HL-60 (cell line): ENCODE results near the gene USP48.

ENCODE experiments used
- POLR2AphosphoS5 ChIP-seq: IDR thresholded peaks from 2 replicates; pipeline ENCODE4 v1.6.1; 2012; ENCODE audit warnings: low read depth
- TF ChIP-seq, protein P1 (sequence below): IDR thresholded peaks from one replicate; pipeline ENCODE4 v1.5.1; 2011; ENCODE audit warnings: low read length, control low read depth, inconsistent platforms; ENCODE audit not compliant: insufficient read depth

- TF ChIP-seq, protein P1, sequence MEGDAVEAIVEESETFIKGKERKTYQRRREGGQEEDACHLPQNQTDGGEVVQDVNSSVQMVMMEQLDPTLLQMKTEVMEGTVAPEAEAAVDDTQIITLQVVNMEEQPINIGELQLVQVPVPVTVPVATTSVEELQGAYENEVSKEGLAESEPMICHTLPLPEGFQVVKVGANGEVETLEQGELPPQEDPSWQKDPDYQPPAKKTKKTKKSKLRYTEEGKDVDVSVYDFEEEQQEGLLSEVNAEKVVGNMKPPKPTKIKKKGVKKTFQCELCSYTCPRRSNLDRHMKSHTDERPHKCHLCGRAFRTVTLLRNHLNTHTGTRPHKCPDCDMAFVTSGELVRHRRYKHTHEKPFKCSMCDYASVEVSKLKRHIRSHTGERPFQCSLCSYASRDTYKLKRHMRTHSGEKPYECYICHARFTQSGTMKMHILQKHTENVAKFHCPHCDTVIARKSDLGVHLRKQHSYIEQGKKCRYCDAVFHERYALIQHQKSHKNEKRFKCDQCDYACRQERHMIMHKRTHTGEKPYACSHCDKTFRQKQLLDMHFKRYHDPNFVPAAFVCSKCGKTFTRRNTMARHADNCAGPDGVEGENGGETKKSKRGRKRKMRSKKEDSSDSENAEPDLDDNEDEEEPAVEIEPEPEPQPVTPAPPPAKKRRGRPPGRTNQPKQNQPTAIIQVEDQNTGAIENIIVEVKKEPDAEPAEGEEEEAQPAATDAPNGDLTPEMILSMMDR, result no peak
- no peak for TF ChIP-seq POLR2AphosphoS5
Observed at GRCh38 chr1:21724098-21724497, 58.9 kb downstream of the USP48 start.
